Posterior cingulate gyrus (tissue), 11 donors: ENCODE measurements around the gene RPN2.

Experiments
- DNase-seq, 10 donors: peaks; one replicate each; pipeline versions ENCODE4 v3.0.0 to v3.0.0-alpha.2; 2020 to 2021; ENCODE audit warnings: mixed read lengths in 3 of 10
- intact Hi-C: fragments of 100-400 bp; cut with DNase I; formaldehyde crosslinking; loops from one replicate; pipeline ENCODE4 v1.15.1; 2023

The RPN2 gene

DNA sequence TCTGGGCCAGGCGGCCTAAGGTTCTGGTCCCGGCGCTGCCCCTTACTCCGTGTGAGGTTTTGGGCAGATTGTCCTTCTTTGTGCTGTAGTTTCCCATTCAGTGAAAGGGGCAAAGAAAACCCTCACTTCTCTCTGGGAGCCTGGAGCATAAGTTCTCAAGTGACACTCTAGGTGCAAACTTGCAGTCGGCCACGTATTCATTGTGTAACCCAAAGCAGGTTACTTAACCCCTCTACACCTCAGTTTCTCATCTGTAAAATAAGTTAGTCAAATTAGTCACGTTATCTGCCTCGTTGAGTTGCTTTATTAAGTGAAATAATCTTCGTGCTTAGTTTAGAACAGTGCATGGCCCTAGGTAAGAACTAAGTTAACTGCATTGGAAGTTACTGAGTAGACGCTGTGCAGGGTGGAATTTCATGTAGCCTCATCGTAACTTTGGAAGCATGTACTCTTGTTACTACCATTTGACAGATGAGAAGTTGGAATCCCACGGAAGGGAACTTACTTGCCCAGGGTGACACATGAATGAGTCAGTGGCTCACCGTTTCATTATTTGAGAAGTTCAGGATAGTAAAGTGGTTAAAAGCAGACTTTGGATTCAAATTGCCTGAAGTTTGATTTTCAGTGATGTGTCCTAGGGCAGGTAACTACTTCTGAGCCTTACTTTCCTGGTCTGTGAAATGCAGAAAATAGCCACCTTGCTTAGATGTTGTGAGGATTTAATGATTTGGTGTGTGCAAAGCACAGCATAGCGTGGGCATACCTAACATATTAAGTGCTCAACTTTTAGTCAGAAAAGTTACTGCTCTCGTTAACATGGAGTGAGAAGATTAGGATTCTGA is 774 bp downstream of the RPN2 start:
- no peak for DNase-seq
- intact Hi-C loops = loop anchor here (5.0 kb wide), 2 partner anchors 347 to 512 kb away; partner anchors contain the start of genes BLCAP and CTNNBL1

GRCh38 chr20:37185686-37186085 is 6.6 kb downstream of the RPN2 start:
- no peak for DNase-seq
- intact Hi-C loops = no loop called here

- DNase-seq = no peak
- intact Hi-C loops = no loop called here
Measured at GRCh38 chr20:37188787-37189186, 9.7 kb downstream of the RPN2 start.

DNA sequence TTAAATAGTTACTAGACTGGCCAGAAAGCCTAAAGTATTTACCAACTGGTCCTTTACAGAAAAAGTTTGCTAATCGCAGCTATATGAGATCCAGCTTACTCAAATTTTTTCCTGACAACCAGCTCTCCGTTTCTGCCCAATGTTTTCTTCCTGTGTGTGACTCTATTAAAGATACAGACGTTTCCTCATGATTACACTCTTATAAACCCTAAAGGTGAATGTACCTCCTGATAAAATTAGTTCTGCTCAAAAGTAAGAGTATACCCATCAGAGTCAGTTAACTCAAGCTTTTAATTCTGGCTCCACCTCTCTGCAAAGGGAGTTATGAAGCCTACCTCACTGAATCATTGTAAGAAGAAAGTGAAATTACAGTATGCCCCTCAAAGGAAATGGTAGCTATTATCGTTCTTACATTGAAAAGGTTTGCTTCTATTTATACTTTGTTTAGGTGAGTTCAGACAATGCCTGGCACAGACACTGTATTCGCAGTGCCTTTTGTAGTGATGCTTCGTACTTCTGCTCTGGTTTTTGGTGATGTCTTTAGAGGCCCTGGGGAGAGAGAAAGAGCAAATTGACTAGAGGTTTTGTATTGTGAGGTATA is 10.4 kb downstream of the RPN2 start:
- DNase-seq = no peak
- intact Hi-C loops = no loop called here

GRCh38 chr20:37190354-37191112 is 11.4 kb downstream of the RPN2 start:
- no peak for DNase-seq

GRCh38 chr20:37192137-37192854 is 13.2 kb downstream of the RPN2 start:
- intact Hi-C loops = no loop called here
- peak; percentile 85 to 98 (median 92) for DNase-seq

More at GRCh38 chr20:37190354-37191112, 11.4 kb downstream of the RPN2 start:
- intact Hi-C loops = no loop called here

- no peak for DNase-seq
- intact Hi-C loops = no loop called here
Measured at GRCh38 chr20:37193226-37193625, 14.1 kb downstream of the RPN2 start.

DNA sequence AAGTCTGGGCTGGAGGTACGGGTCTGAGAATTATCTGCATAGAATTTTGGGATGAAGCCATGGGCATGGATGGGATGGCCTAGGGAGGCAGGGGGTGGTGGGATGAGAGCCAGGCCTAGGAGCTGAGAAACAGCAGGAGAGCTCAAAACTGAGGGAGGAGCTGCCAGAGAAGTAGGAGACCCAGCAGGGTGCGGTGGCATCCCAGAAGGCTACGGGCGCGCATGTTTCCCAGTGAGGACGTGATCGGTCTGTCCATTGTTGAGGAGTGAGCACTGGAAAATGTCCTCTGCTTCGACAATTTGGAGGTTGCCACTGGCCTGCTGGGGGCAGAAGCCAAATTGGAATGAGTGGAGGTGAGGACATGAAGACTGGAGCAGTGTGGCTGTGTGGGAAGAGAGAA is 14.7 kb downstream of the RPN2 start:
- intact Hi-C loops = loop anchor here (2.0 kb wide), 1 partner anchor 191 kb away; no protein-coding TSS in a partner anchor
- peak in 2 of 10 donors; percentile 39 to 78 for DNase-seq

DNA sequence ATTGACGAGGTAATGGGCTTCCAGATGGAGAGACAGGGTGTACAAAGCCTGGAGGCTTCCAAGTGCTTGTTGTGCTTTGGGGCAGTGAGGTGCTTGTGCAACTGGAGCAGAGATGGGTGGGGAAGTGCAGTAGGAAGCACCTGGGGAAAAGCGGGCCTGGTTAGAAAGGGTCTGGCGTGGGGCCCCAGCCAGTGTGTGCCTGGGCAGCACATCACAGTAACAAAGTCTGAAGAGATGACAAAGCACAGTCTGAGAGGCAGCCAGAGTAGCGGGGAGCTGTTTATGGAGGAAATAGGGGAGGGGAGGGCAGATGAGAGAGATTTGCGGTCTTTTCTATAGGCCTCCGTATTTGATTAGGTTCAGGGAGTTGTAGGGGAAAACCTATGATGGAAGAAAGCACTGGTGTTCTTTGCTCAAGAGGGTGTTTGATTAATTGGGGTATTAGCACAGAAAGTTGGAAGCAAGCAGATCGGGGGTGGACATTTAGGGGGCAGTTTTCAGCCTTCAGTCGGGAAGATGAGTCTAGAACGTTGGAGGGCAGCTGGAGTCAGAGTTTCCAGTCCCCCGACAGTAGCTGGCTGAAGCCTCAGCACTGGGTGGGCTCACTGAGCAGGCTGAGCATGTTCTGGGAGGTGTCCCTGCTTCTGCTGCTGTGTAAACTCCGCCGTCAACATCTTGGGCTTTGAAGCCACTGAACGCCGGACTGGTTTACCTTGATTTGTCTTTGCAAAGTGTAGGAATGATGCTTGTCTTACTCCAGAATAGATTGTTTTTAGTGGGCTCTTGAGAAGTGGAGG is 15.7 kb downstream of the RPN2 start:
- intact Hi-C loops = loop anchor here (1.0 to 5.0 kb wide), 3 partner anchors 72 to 339 kb away; no protein-coding TSS in a partner anchor
- no peak for DNase-seq

- intact Hi-C loops = loop anchor here (5.0 kb wide), 1 partner anchor 68 kb away; no protein-coding TSS in a partner anchor
- no peak for DNase-seq
Measured at GRCh38 chr20:37198932-37199660, 20.0 kb downstream of the RPN2 start.

DNA sequence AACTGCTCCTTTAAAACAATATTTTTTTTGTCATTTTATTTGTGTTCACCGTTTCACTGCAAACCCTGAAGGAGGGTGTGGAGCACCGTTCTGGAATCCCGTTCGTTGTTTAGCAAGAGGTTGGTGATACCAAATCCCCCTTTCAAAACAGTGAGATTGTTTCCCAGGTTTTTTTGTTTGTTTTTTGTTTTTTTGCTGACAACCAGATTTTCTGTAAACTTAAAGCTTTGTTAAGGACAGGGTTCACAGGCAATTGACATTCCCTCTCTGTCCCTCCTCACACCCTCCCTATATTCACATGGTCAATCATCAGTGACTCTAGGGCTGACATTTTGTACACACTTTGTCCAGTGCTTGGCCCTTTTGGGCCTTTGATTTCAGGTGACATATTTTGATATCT is 21.2 kb downstream of the RPN2 start:
- no peak for DNase-seq
- intact Hi-C loops = no loop called here

DNA sequence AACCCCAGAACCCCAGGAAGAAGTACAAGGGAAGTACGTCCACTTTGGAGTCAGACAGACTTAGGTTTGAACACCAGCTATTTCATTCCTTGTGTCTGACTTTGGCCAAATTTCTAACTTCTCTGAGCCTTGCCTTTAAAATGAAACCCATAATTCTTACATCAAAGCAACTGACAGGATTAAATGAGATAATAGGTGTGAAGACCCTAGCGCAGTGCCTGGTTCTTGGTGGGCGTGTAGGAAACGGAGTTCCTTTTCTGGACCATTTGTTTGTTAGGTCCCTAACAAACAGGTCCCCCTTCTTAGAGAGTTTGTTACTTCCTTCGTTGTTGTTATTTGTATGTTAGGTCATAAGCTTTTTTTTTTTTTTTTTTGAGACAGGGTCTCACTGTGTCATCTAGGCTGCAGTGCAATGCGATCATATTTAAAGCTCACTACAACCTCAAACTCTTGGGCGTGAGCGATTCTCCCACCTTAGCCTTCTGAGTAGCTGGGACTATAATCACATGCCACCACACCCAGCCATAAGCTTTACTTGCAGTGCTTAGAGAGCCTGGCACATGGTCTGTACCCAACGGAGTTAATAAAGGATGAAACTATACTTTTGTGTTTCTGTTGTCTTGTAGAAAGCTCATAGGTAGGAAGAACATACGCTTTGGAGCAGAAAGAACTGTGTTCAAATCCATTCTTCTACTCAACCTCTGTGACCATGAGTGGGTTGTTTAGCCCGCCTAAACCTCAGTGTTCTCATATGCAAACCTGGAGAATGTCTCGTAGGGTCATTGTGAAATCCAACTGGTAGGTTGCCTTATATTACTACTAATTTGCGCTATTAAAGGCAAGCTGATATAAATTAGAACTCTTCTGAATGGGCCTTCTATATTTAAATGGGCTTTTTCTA is 22.0 kb downstream of the RPN2 start:
- intact Hi-C loops = no loop called here
- no peak for DNase-seq

GRCh38 chr20:37201827-37202162 is 22.7 kb downstream of the RPN2 start:
- intact Hi-C loops = loop anchor here (2.0 kb wide), 1 partner anchor 333 kb away; no protein-coding TSS in a partner anchor
- DNase-seq = no peak

GRCh38 chr20:37202267-37202943 is 23.3 kb downstream of the RPN2 start:
- intact Hi-C loops = loop anchor here (2.0 kb wide), 1 partner anchor 332 kb away; no protein-coding TSS in a partner anchor
- peak in 3 of 10 donors; percentile 26 to 31 (median 26) for DNase-seq

DNA sequence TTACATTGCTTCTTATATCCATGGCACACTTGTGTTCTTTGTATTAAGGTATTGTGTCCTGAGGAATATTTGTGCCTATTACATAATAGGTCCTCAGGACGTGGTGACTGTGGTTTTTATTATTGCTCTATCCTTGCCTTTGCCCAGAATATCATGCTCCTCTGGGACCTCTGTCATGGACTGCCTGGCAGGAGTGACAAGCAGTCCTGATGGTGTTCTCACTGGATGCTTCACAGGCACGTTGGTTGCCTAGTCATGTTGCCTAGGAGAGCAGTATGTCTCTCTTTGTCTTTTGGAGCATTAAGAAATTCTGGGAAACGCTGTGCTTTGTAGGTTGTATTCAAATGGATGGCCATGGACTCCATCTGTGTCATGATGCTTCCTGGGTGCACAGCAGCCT is 24.9 kb downstream of the RPN2 start:
- DNase-seq = no peak
- intact Hi-C loops = no loop called here

DNA sequence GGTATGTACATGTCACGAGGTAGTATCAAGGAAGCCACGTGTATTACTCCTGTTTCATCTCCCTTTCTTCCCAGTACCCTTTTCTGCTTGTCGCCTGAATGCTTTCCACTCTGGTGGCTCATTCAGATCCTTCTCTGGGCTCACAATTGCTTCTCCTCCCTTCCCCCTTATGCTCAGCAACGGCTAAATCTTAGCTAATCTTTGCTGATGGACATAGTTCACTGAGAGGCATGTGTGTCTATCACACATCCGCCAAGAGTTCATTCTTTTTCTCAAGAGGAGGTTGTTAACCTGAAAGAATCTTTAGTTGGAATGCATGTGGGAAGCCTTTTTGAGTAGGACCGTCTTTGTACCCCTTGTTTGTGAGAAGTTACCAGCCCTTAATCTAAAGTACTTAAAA is 26.0 kb downstream of the RPN2 start:
- intact Hi-C loops = no loop called here
- DNase-seq = no peak

DNA sequence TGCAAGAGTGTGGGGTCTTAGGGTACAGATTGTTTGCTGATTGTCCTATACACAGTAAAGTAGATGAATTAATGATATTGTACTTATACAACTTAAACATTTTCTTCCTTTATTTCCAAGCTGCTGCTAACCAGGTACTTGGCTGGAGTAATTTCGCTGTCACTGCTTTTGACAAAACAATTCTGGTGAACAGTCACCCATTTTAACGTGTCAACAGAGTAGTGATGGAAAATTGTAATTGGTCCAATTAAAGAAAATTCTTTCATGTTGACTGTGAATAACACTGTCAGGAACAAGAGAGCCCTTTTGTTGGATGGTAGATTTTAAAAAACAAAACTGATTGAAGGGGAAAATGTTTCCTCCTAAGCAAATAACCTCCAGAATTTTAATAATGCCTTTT is 26.7 kb downstream of the RPN2 start:
- no peak for DNase-seq
- intact Hi-C loops = no loop called here
